HepG2 (cell line): ENCODE results near the gene STUB1. TPM values are rescaled to one million over a fixed set of nuclear protein-coding genes. Genes with fewer than 3 reads are reported as not detected.
A peak's percentile ranks its signal among the peaks of the same experiment; 100 is the strongest.

Source experiments
- AHR ChIP-seq: IDR thresholded peaks from 2 replicates; pipeline ENCODE4 v1.6.1; 2018; ENCODE audit warnings: missing genetic modification reagents, missing compliant biosample characterization
- HDAC2 ChIP-seq: sonication (generic); formaldehyde crosslinking; IDR thresholded peaks from 2 replicates; pipeline ENCODE4 v1.4.0; 2020; ENCODE audit warnings: missing genetic modification reagents
- HOXA3 ChIP-seq: sonication (generic); formaldehyde crosslinking; IDR thresholded peaks from 2 replicates; pipeline ENCODE4 v1.5.0; 2020; ENCODE audit warnings: missing genetic modification reagents
- KDM2A ChIP-seq: sonication (generic); formaldehyde crosslinking; IDR thresholded peaks from 2 replicates; pipeline ENCODE4 v1.4.0; 2020; ENCODE audit warnings: low read depth, missing genetic modification reagents, borderline replicate concordance
- MAFG ChIP-seq: sonication (generic); formaldehyde crosslinking; IDR thresholded peaks from 2 replicates; pipeline ENCODE4 v1.5.1; 2020; ENCODE audit warnings: mild to moderate bottlenecking, missing genetic modification reagents
- MIXL1 ChIP-seq: IDR thresholded peaks from 2 replicates; pipeline ENCODE4 v1.6.1; 2016
- MTA1 ChIP-seq: sonication (generic); formaldehyde crosslinking; IDR thresholded peaks from 2 replicates; pipeline ENCODE4 v1.4.0; 2020; ENCODE audit warnings: missing genetic modification reagents, mild to moderate bottlenecking, borderline replicate concordance
- NR2C2 ChIP-seq: sonication (generic); formaldehyde crosslinking; IDR thresholded peaks from 2 replicates; pipeline ENCODE4 v1.4.0; 2020; ENCODE audit warnings: missing genetic modification reagents, mild to moderate bottlenecking, moderate library complexity, borderline replicate concordance
- PHB2 ChIP-seq: fragments of 450-650 bp; IDR thresholded peaks from 2 replicates; pipeline ENCODE4 v1.6.1; 2018; ENCODE audit not compliant: partially characterized antibody
- PHF20 ChIP-seq: sonication (generic); formaldehyde crosslinking; IDR thresholded peaks from 2 replicates; pipeline ENCODE4 v1.5.0; 2020; ENCODE audit warnings: mild to moderate bottlenecking, missing genetic modification reagents
- SAP130 ChIP-seq: IDR thresholded peaks from 2 replicates; pipeline ENCODE4 v1.6.1; 2016; ENCODE audit warnings: low read depth
- ZFP62 ChIP-seq: sonication (generic); formaldehyde crosslinking; IDR thresholded peaks from 2 replicates; pipeline ENCODE4 v1.4.0; 2020; ENCODE audit warnings: missing genetic modification reagents
- ZNF333 ChIP-seq: sonication (generic); formaldehyde crosslinking; IDR thresholded peaks from 2 replicates; pipeline ENCODE4 v1.4.0; 2020; ENCODE audit warnings: mild to moderate bottlenecking, missing genetic modification reagents, borderline replicate concordance
- ZNF781 ChIP-seq: sonication (generic); formaldehyde crosslinking; IDR thresholded peaks from 2 replicates; pipeline ENCODE4 v1.5.1; 2020; ENCODE audit warnings: borderline replicate concordance, mild to moderate bottlenecking, missing genetic modification reagents; ENCODE audit errors: not compliant biosample characterization
- ZSCAN30 ChIP-seq: sonication (generic); formaldehyde crosslinking; IDR thresholded peaks from 2 replicates; pipeline ENCODE4 v1.5.0; 2020; ENCODE audit warnings: mild to moderate bottlenecking, missing genetic modification reagents
- polyA plus RNA-seq, 8 experiments: library from polyadenylated mRNA; depleted of rRNA in 3 of 8; stranded (reverse) in 7 of 8; unstranded in 1 of 8; fragments of >200 nt; fragmentation: Illumina TruSeq in 4 of 8; extraction: Trizol in 4 of 8; gene quantifications; 2 replicates each; pipeline versions ENCODE4 v1.2.1 to v1.2.3, GENCODE V29; 2011 to 2016; ENCODE audit warnings: low read depth in 4 of 8, missing spikeins in 1 of 8, mixed read lengths in 1 of 8; ENCODE audit not compliant: insufficient read depth in 1 of 8
- total RNA-seq, 5 experiments: library from RNA; depleted of rRNA; stranded (reverse); fragments of >200 nt; fragmentation: Illumina TruSeq; extraction: Trizol; gene quantifications; 2 replicates each; pipeline ENCODE4 v1.2.3, GENCODE V29; 2016; ENCODE audit warnings: low read depth in 1 of 5
- TF ChIP-seq, protein P1 (sequence below): sonication (generic); formaldehyde crosslinking; IDR thresholded peaks from 2 replicates; pipeline ENCODE4 v1.4.0; 2020; ENCODE audit warnings: missing genetic modification reagents, borderline replicate concordance
- TF ChIP-seq, protein P2 (sequence below): sonication (generic); formaldehyde crosslinking; conservative IDR thresholded peaks from 2 replicates; pipeline ENCODE4 v1.8.0; 2022; ENCODE audit warnings: low read depth, missing genetic modification reagents
- TF ChIP-seq, protein P3 (sequence below): sonication (generic); formaldehyde crosslinking; IDR thresholded peaks from 2 replicates; pipeline ENCODE4 v1.8.0; 2022; ENCODE audit warnings: missing genetic modification reagents, mild to moderate bottlenecking, moderate library complexity, borderline replicate concordance
- TF ChIP-seq, protein P4 (sequence below): sonication (generic); formaldehyde crosslinking; IDR thresholded peaks from 2 replicates; pipeline ENCODE4 v1.4.0; 2020; ENCODE audit warnings: missing genetic modification reagents, low read depth, mild to moderate bottlenecking, borderline replicate concordance
- TF ChIP-seq, protein P5 (sequence below): sonication (generic); formaldehyde crosslinking; IDR thresholded peaks from 2 replicates; pipeline ENCODE4 v1.8.0; 2022; ENCODE audit warnings: mild to moderate bottlenecking, missing genetic modification reagents; ENCODE audit not compliant: insufficient replicate concordance

STUB1 gene
- total and polyA plus RNA-seq, 2 of the 13 experiments (the other 11 are each of a cell fraction or from before 2014, with no cell fraction given), result 52.9 to 78.2 TPM

DNA sequence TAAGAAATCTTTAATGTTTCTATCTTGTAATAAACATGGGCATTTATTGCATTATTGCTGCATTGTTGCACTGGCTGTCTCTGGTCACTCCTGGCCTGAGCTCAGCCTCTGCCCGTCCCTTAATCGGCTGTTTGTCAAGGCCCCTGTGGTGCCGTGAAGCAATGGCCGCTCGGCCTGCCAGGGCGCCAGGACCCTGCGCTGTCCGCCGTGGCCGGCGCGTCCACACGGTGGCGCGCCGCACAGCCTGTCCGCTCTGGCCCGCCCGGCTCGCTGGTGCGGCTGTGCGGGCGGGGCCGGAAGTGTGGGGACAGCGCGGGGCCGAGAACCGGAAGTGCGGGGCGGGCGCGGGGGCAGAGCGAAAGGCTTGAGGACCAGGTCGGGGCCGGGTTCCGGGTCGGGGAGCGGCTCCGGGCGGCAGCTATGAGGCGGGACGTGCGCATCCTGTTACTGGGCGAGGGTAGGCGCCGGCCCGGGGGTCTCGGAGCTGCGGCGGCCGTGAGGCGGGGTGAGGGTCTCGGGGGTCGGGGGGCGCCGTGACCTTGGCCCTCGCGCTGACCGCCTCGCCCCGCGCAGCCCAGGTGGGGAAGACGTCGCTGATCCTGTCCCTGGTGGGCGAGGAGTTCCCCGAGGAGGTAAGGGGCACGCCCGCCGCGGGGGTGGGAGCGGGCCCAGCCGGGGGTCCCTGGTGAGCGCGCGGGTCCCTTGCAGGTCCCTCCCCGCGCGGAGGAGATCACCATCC, 12.3 kb upstream of the STUB1 start, which contains the start of gene RHOT2 (continued):
- TF ChIP-seq, protein P1, sequence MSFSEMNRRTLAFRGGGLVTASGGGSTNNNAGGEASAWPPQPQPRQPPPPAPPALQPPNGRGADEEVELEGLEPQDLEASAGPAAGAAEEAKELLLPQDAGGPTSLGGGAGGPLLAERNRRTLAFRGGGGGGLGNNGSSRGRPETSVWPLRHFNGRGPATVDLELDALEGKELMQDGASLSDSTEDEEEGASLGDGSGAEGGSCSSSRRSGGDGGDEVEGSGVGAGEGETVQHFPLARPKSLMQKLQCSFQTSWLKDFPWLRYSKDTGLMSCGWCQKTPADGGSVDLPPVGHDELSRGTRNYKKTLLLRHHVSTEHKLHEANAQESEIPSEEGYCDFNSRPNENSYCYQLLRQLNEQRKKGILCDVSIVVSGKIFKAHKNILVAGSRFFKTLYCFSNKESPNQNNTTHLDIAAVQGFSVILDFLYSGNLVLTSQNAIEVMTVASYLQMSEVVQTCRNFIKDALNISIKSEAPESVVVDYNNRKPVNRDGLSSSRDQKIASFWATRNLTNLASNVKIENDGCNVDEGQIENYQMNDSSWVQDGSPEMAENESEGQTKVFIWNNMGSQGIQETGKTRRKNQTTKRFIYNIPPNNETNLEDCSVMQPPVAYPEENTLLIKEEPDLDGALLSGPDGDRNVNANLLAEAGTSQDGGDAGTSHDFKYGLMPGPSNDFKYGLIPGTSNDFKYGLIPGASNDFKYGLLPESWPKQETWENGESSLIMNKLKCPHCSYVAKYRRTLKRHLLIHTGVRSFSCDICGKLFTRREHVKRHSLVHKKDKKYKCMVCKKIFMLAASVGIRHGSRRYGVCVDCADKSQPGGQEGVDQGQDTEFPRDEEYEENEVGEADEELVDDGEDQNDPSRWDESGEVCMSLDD (CRISPR knock-in tag), result 0 out of 2 replicates have a peak, but pooled peaks have one; percentile 13
- TF ChIP-seq, protein P2, sequence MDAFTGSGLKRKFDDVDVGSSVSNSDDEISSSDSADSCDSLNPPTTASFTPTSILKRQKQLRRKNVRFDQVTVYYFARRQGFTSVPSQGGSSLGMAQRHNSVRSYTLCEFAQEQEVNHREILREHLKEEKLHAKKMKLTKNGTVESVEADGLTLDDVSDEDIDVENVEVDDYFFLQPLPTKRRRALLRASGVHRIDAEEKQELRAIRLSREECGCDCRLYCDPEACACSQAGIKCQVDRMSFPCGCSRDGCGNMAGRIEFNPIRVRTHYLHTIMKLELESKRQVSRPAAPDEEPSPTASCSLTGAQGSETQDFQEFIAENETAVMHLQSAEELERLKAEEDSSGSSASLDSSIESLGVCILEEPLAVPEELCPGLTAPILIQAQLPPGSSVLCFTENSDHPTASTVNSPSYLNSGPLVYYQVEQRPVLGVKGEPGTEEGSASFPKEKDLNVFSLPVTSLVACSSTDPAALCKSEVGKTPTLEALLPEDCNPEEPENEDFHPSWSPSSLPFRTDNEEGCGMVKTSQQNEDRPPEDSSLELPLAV (CRISPR knock-in tag), result 0 out of 2 replicates have a peak, but pooled peaks have one; percentile 25
- TF ChIP-seq HOXA3 (CRISPR knock-in tag) (peak; percentile 98), ZNF333 (CRISPR knock-in tag) (no peak), ZFP62 (CRISPR knock-in tag) (no peak), AHR (CRISPR knock-in tag) (no peak), PHB2 (no peak), MIXL1 (peak; percentile 43), NR2C2 (CRISPR knock-in tag) (peak; percentile 89), SAP130 (peak; percentile 97), HDAC2 (CRISPR knock-in tag) (peak; percentile 63), MTA1 (CRISPR knock-in tag) (peak; percentile 83; the same call in 1 of the 2 replicates), PHF20 (CRISPR knock-in tag) (peak; percentile 92), KDM2A (CRISPR knock-in tag) (peak; percentile 78; the same call in 1 of the 2 replicates), ZSCAN30 (no peak), MAFG (CRISPR knock-in tag) (no peak), ZNF781 (CRISPR knock-in tag) (no peak)
- TF ChIP-seq, protein P3, sequence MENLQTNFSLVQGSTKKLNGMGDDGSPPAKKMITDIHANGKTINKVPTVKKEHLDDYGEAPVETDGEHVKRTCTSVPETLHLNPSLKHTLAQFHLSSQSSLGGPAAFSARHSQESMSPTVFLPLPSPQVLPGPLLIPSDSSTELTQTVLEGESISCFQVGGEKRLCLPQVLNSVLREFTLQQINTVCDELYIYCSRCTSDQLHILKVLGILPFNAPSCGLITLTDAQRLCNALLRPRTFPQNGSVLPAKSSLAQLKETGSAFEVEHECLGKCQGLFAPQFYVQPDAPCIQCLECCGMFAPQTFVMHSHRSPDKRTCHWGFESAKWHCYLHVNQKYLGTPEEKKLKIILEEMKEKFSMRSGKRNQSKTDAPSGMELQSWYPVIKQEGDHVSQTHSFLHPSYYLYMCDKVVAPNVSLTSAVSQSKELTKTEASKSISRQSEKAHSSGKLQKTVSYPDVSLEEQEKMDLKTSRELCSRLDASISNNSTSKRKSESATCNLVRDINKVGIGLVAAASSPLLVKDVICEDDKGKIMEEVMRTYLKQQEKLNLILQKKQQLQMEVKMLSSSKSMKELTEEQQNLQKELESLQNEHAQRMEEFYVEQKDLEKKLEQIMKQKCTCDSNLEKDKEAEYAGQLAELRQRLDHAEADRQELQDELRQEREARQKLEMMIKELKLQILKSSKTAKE (CRISPR knock-in tag), result no peak
- TF ChIP-seq, protein P4, sequence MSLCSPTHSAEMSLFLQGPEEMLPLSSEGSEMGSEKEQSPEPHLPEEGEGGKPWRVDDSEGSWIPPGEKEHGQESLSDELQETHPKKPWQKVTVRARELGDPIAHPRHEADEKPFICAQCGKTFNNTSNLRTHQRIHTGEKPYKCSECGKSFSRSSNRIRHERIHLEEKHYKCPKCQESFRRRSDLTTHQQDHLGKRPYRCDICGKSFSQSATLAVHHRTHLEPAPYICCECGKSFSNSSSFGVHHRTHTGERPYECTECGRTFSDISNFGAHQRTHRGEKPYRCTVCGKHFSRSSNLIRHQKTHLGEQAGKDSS, result peak; percentile 88; the same call in 1 of the 2 replicates
- TF ChIP-seq, protein P5, sequence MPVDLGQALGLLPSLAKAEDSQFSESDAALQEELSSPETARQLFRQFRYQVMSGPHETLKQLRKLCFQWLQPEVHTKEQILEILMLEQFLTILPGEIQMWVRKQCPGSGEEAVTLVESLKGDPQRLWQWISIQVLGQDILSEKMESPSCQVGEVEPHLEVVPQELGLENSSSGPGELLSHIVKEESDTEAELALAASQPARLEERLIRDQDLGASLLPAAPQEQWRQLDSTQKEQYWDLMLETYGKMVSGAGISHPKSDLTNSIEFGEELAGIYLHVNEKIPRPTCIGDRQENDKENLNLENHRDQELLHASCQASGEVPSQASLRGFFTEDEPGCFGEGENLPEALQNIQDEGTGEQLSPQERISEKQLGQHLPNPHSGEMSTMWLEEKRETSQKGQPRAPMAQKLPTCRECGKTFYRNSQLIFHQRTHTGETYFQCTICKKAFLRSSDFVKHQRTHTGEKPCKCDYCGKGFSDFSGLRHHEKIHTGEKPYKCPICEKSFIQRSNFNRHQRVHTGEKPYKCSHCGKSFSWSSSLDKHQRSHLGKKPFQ, result peak; percentile 79
